Breast epithelium (tissue), 4 donors: Measurements from ENCODE around the gene PNISR. TPM values are rescaled to one million over a fixed set of nuclear protein-coding genes. Genes with fewer than 3 reads are reported as not detected.

Source experiments
- DNase-seq, 2 donors: peaks; one replicate each; pipeline ENCODE4 v3.0.0-alpha.2; 2019; ENCODE audit warnings: low spot score in 2 of 2
- H3K27ac ChIP-seq, 2 donors: fragments of 200-600 bp; sonication (generic) in 1 of 2; one replicate each; pipeline ENCODE4 v1.5.1; 2016 to 2019; ENCODE audit warnings: mild to moderate bottlenecking in 1 of 2
- H3K27me3 ChIP-seq, 2 donors: fragments of 200-600 bp; sonication (generic) in 1 of 2; one replicate each; pipeline versions ENCODE4 v1.5.1 to v1.6.0; 2017 to 2019; ENCODE audit warnings: control low read depth in 1 of 2, mild to moderate bottlenecking in 1 of 2
- H3K36me3 ChIP-seq: fragments of 200-600 bp; one replicate; pipeline ENCODE4 v1.5.1; 2019
- H3K4me1 ChIP-seq, 2 donors: fragments of 200-600 bp; sonication (generic); one replicate each; pipeline ENCODE4 v1.5.1; 2016 to 2019; ENCODE audit warnings: control low read depth in 1 of 2
- H3K4me3 ChIP-seq, 3 donors: fragments of 200-600 bp; sonication (generic); 1 replicate in 2 of 3; 2 replicates in 1 of 3; pipeline ENCODE4 v1.5.1; 2016 to 2019; ENCODE audit warnings: mild to moderate bottlenecking in 3 of 3, moderate library complexity in 2 of 3
- H3K9me3 ChIP-seq, 2 donors: fragments of 200-600 bp; sonication (generic) in 1 of 2; one replicate each; pipeline ENCODE4 v1.5.1; 2016 to 2019; ENCODE audit warnings: control low read depth in 1 of 2
- CTCF ChIP-seq, 3 donors: fragments of 450-650 bp; IDR thresholded peaks; one replicate each; pipeline ENCODE4 v1.5.1; 2016 to 2017; ENCODE audit warnings: antibody characterized with exemption in 3 of 3, mild to moderate bottlenecking in 3 of 3, moderate library complexity in 3 of 3
- POLR2A ChIP-seq: fragments of 450-650 bp; IDR thresholded peaks from one replicate; pipeline ENCODE4 v1.6.1; 2016; ENCODE audit warnings: antibody characterized with exemption, mild to moderate bottlenecking, moderate library complexity
- POLR2AphosphoS5 ChIP-seq, 3 donors: sonication (generic); formaldehyde crosslinking; IDR thresholded peaks; one replicate each; pipeline ENCODE4 v1.6.1; 2017; ENCODE audit warnings: antibody characterized with exemption in 3 of 3
- intact Hi-C: fragments of 100-400 bp; cut with DNase I; formaldehyde crosslinking; loops from one replicate; pipeline ENCODE4 v1.15.1; 2023; ENCODE audit warnings: low total_unique reads
- total RNA-seq, 3 donors: library from RNA; depleted of rRNA; stranded (reverse); fragments of >200 nt; gene quantifications; one replicate each; pipeline ENCODE4 v1.1.0, GENCODE V29; 2016

PNISR gene
- total RNA-seq, 3 donors from 2014 or later, result 133 to 294 (median 206) TPM

DNA sequence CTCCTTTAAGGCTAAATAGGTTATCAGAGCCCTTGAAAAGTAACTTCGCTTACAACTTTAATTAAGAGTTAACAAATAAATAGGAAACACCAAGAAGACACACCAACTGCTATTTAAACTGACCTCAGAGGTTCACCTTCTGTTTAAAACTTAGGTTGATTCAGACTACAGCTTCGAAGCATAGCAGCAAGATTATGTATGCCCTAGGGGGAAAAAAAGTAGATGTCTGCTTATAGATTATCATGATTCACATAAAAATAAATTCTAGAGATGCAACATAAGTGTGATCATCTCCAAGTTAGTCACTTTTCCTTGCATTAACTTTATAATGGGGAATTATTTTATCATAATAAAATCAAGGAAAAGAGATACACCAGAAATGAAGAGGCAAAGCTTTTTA lies 8.9 kb downstream of the PNISR start:
- intact Hi-C loops, result no loop called here
- Histone ChIP-seq H3K4me3 (no peak overlapping the region), H3K4me1 (peaks cover 0 to 10% of the 10 kb centered on the region in 2 donors), H3K36me3 (no peaks in the 10 kb centered on the region), H3K27ac (peak overlapping the region in 1 of 2 donors; percentile 4), H3K27me3 (no peaks in the 10 kb centered on the region), H3K9me3 (no peaks in the 10 kb centered on the region)
- TF ChIP-seq POLR2A, result no peak
- TF ChIP-seq CTCF (IDR thresholded peaks at IDR 0.05), result no peak
- no peak for TF ChIP-seq POLR2AphosphoS5 (IDR thresholded peaks at IDR 0.05)
- DNase-seq, result no peak

GRCh38 chr6:99415446-99415845 lies 9.7 kb downstream of the PNISR start:
- TF ChIP-seq POLR2AphosphoS5 (IDR thresholded peaks at IDR 0.05) (no peak), CTCF (IDR thresholded peaks at IDR 0.05) (no peak), POLR2A (no peak)
- intact Hi-C loops, result no loop called here

DNA sequence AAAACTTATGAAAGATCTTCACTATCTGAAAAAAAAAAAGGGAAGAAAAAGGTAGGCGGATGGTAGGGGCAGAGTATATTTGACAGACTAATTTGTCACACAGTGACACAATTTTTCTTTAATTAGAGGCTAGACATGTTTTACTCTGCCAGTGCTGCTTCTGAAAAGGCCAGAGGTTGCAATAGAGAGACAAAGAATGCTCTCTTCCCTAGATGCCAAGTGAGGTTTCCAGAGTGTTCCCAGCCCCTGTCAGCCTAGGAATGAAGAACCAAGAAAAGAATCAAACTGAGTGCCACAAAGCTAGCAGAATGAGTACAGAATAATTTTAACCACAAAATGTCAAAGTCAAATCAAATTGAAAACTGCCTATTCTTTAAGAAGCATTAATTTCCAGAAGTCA lies 13.0 kb downstream of the PNISR start:
- no peaks in the 10 kb centered on the region for H3K36me3 ChIP-seq
- TF ChIP-seq CTCF (IDR thresholded peaks at IDR 0.05), result no peak
- TF ChIP-seq POLR2A, result no peak
- TF ChIP-seq POLR2AphosphoS5 (IDR thresholded peaks at IDR 0.05), result no peak
- H3K9me3 ChIP-seq, result no peaks in the 10 kb centered on the region
- intact Hi-C loops, result no loop called here
- H3K4me1 ChIP-seq, result peaks cover 0 to 5% of the 10 kb centered on the region in 2 donors
- DNase-seq, result no peak
- H3K27ac ChIP-seq, result no peak overlapping the region
- H3K4me3 ChIP-seq, result no peak overlapping the region
- H3K27me3 ChIP-seq, result no peaks in the 10 kb centered on the region

More at GRCh38 chr6:99415446-99415845, 9.7 kb downstream of the PNISR start:
- Histone ChIP-seq H3K9me3 (no peaks in the 10 kb centered on the region), H3K27ac (peak overlapping the region in 1 of 2 donors; percentile 4), H3K4me3 (no peak overlapping the region), H3K36me3 (no peaks in the 10 kb centered on the region), H3K27me3 (no peaks in the 10 kb centered on the region), H3K4me1 (peaks cover 0 to 5% of the 10 kb centered on the region in 2 donors)
- DNase-seq, result no peak

GRCh38 chr6:99409672-99410071 lies 15.4 kb downstream of the PNISR start:
- intact Hi-C loops, result no loop called here
- no peaks in the 10 kb centered on the region for H3K4me1 ChIP-seq
- H3K27me3 ChIP-seq, result no peaks in the 10 kb centered on the region
- DNase-seq, result no peak
- no peak overlapping the region for H3K4me3 ChIP-seq
- peaks cover 6% of the 10 kb centered on the region for H3K36me3 ChIP-seq
- H3K27ac ChIP-seq, result no peak overlapping the region
- TF ChIP-seq CTCF (IDR thresholded peaks at IDR 0.05), result no peak
- no peak for TF ChIP-seq POLR2A
- TF ChIP-seq POLR2AphosphoS5 (IDR thresholded peaks at IDR 0.05), result no peak
- H3K9me3 ChIP-seq, result no peaks in the 10 kb centered on the region

- peaks cover 6% of the 10 kb centered on the region for H3K36me3 ChIP-seq
- intact Hi-C loops, result no loop called here
- no peak overlapping the region for H3K27ac ChIP-seq
- TF ChIP-seq POLR2A (no peak), POLR2AphosphoS5 (IDR thresholded peaks at IDR 0.05) (no peak), CTCF (IDR thresholded peaks at IDR 0.05) (no peak)
- no peaks in the 10 kb centered on the region for H3K27me3 ChIP-seq
- H3K4me1 ChIP-seq, result no peaks in the 10 kb centered on the region
- H3K9me3 ChIP-seq, result no peaks in the 10 kb centered on the region
- no peak for DNase-seq
- no peak overlapping the region for H3K4me3 ChIP-seq
These were observed 18.0 kb downstream of the PNISR start for GRCh38 chr6:99407076-99407475.
